CD4-positive, alpha-beta T cell treated with Interleukin-17A for 1 hour (primary cell): ENCODE results near the gene ARID3B.

Experiments
- DNase-seq: peaks from one replicate; pipeline ENCODE4 v3.0.0-alpha.2; 2020

Gene ARID3B

DNA sequence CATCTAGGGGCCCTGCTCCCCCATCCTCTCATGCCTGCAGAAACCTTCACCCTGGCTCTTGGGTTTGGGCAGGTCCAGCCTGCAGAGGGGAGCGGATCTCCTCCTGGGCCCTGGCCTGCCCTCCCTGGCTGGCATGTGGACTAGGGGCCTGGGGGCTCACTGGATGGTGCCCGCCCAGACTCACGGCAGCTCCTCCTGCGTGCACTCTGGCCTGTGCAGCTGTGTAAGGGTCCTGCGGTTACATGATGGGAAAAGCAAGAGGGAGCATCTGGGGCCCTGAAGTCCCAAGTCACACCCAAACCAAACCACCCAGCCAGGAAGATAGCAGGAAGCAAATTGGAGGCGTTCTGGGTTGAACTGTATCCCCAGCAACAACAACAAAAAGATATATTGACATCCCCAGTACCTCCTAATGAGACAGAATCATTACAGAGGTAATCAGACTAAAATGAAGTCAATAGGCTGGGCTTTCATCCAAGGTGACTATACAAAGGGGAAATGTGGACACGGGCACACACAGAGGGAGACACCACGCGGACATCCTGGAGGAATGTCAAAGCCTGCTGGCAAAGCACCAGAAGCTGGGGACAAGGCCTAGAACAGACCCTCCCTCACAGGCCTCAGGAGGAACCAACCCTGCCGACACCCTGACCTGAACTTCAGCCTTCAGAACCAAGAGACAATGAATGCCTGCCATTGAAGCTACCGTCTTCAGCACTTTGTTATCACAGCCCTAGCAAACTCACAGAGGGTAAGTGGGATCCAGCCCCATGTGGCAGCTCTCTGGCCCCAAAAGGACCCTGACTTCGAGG is 64.2 kb downstream of the ARID3B start:
- DNase-seq: no peak

DNA sequence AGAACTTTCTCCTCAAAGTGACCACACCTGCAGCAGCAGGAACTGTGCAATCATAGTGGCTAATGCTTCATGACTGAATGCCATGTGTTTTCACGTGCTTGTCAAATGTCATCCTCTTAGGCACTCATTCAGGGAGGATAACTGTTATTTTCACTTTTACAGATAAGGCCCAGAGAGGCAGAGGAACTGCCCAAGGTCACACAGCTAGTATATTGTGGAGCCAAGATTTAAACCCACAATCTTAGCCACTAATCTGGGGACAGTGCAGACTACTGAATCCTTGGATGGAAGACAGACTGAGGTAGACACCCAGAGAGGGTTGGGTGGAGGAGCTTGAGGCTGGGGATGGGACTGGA is 64.8 kb downstream of the ARID3B start:
- DNase-seq: no peak

DNA sequence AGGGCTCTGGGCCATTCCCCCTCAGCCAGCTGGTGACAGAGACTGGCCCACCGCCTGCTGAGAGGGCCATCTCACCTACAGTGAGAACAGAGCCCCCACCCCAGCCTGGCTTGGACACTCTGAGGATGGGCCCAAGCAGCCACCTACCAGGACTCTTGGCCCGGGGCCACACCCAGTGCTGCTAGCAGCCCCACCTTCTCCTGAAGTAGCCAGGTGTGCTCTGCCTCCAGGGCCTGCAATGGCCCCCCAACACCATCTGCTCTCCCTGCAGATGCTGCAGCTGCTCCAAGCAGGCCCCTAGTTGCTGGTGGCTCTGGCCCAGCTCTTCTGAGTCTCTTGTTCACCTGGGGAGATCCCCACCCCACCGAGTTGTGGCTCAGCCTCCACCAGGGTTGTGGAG is 67.8 kb downstream of the ARID3B start:
- no peak for DNase-seq

DNA sequence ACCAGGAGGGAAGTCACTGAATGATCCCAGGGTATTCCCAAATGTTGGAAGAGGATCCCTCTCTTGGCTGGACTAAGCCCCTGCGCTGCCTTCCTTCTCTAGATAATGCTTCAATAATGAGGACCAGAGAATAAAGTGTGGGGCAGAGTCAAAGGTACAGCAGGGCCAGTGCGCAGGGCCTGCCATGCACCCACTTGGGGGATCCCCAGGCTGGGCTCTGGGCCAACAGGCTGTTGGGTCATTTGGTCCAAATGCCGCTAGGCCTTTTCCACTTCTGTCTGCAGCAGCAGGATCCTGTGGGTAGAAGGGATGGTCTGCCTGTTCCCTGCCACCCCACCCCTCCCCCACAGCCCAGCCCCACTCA is 68.9 kb downstream of the ARID3B start:
- DNase-seq: no peak

DNA sequence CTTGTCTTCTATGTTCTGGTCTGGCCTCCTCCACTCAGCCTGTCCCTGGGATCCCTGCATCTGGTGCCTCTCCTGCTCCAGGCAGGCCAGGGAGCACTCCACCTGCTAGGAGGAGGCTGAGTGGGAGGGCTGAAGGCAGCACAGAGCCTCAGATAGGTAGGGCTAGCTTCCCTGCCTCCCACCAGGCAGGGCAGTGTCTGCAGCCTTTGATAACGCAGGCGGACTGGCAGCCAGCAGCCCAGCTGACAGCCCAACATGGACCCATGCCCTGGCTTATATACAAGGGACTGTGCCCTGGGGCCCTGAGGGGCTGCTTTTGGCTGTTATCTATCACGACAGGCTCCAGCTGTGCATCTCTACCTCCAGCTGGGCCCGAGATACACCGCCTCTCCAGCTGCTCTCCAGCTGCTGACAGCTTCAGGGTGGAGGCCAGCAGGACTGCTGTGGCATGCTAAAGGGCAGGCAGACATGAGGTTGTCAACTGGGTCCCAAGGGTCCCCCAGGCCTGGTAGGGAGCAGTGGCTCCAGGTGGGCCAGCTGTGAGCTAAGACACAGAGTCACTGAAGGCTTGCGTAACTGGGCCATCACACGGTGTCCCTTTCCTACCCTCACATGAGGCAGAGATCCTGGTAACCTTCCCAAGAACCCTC is 69.4 kb downstream of the ARID3B start:
- DNase-seq: no peak

DNA sequence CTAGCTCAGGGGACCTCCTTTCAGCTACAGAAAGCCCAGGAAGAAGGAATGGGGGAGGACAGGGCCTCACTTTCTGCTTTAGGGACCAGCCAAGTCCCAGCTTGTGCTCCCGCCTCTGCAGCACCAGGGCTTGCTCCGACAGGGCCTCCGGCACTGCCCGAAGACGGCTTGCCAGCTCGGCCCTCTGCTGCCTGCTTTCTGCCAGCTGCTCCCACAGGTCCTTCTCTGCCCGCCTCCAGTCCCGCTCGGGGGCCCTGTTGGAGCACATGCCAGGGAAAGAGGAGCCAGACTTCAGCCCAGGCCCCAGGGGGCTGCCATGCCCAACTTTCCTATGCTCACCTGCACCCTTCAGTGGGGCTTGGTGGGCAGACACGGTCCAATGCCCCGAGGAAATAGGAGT is 70.3 kb downstream of the ARID3B start:
- DNase-seq: no peak

DNA sequence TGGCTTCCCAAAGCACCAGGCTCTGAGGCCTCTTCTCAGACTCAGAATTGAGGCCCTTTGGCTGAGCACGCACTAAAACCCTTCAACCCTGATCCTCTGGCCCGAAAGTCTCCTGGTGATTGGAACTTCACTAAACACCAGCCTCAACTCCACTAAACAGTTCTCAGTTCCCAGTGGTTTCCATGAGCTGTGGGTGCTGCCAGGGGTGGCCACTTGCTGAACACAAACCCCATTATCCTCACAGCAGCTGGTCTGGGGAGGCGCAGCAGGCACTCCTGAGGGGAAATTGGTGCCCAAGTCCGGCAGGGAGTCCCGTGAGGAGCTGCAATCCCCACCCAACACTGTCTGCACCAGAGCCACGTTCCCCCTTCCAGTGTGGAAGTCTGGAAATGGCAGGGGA is 70.8 kb downstream of the ARID3B start:
- no peak for DNase-seq

DNA sequence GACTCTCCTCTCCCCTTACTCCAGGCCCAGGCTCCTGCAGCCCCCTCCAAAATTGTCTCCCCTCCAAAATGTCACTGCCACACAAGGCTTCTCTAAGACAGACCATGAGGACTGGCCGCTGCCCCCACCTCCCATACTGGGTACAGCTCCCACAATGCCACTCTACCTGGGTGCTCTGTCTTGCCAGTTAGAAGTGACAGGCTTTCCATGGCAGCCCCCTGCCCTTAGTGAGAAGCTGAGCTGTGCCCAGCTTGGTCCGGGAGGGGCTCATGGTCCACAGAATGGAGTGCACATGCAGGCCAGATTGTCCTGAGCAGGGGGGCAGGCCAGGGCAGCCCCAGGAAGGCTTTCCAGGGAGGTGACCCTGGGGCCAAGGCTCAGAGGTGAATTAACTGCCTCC is 71.7 kb downstream of the ARID3B start:
- no peak for DNase-seq

DNA sequence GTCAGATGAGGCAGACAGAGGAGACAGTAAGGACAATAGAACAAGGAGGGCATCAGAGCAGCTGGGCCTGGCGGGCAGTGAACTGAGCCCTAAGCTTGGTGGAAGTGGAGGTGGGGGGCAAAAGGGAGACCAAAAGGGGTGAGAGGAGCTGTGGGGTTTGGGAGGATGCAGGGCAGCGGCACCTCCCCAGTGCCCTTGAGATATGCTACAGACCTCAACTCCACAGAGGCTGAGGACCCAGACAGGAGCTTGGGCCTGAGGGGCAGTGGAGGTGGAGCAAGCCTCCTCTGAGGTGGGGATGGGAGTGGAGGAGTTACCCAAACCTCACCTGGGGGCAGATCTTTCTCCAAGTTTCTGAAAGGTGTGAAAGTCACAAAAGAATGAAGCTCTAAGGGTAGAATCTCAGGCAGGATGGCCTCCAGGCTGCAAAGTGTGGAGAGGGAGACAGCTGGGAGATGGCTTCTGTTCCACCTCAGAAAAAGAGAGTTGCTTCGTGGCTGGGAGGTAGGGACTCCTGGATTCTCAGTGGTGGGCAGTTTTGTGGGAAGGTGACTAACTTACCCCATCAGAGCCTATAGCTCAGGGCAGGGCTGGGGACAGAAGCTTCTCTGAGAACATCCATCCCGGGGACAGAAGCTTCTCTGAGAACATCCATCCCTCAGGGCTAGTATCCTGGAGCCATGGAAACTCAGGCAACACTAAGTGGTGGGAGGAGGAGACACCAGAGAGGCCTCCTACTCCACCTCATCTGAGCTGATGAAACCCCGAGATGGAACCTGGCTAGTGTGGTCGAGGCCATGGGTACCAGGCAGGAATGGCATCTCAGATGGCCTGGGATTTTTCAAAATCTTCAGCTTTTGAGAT is 72.3 kb downstream of the ARID3B start:
- DNase-seq: no peak

DNA sequence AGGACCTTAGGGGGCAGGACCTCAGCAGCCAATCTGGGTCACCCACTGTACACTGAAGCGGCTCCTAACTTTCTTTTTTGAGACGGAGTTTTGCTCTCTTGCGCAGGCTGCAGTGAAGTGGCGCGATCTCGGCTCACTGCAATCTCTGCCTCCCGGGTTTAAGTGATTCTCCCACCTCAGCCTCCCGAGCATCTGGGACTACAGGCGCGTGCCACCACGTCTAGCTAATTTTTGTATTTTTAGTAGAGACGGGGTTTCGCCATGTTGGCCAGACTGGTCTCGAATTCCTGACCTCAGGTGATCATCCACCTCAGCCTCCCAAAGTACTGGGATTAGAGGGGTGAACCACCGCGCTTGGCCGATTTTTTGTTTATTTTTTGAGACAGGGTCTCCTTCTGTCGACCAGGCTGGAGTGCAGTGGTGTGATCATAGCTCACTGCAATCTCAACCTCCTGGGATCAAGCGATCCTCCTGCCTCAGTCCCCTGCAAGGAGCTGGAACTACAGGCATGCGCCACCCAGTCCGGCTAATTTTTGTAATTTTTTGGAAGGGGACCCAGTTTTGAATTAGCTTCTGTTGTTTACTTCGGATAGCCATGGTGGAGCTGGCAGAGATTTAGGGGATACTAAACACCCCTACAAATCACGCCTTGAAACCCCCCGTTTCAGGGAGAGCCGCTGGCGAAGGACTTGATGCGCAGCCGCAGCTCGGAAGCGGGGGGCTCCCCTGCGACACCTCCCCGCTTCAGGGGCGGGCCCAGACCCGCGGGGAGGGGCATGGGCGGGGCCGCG is 73.1 kb downstream of the ARID3B start:
- DNase-seq: no peak

DNA sequence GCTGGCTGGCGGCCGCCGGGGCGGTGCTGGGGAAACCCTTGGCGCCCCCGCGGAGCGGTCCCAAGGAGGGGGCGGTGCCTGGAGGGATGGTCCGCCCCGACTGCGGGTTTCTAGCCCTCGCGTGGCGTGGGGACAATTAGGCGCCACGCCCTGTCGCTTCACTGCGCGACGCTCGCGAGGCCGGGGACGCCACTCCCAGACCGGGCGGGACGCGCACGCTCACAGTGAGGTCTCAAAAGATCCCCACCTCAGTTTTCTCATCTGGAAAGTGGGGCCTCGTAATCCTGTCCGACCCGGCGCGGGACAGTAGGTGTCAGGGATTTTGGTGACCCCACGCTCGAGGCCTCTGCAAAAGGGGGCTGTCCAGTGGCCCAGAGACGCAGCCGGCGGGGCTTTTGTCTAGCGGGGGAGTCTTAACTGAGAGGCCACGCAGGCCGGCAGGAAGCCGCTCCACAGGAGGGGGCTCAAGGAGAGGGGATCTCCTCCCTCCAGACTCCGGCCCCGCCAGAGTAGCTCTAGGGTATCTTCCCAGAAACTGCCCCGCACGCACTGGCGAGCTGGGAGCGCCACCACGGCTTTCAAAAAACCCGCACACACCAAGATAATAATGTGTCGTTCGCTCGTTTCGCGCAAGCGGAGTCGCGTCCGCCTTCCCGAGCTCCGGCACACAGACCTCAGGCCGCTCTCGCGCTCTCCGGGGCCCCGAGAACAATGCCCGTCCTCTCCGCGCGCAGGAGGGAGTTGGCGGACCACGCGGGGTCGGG is 73.9 kb downstream of the ARID3B start:
- DNase-seq: peak; percentile 96

DNA sequence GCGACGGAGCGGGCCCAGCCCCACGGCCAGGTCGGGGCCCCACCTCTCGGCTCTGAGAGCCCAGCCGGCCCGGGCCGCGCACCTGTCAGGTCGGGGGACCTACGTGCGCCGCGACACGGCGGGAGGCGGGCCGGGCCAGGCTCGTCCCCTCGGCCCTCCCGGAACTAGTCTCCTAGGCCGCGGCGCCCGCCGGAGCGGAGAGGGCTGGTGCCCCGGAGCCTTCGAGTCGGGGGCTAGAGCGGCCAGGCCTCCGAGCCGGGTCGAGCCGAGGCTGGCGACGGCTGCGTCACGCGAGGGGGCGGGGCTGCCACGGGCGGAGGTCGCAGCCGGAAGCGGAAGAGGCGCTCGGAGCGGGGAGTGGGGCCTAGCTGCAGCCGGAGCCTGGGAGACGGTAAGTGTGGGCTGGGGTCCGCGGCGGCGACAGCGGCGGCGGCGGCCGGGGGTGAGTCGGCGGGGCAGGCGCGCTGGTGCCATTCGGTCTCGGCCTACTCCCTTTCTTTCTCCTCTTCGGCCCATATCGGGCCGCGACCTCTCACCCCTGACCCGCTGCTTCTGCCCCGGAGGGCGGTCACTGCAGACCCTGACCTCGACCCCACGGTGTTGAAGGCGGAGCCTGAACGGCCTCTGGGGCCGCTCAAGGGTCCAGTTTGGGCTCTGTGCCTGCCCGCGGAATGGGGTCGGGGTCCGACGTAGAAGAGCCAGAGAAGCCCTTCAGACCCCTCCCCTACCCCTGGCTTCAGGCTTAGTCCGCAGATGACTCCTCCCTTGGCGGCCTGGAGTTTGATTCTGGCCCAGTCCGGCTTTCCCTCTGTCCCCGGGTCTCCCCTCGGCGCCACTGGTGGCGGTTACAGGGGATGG is 74.7 kb downstream of the ARID3B start, which contains the start of gene CLK3:
Gene CLK3, plus strand, starts transcription at position 329 of the 858 bp plus-strand sequence. CDS start 3,361 bp downstream, outside the sequence.
- peak; percentile 95 for DNase-seq

DNA sequence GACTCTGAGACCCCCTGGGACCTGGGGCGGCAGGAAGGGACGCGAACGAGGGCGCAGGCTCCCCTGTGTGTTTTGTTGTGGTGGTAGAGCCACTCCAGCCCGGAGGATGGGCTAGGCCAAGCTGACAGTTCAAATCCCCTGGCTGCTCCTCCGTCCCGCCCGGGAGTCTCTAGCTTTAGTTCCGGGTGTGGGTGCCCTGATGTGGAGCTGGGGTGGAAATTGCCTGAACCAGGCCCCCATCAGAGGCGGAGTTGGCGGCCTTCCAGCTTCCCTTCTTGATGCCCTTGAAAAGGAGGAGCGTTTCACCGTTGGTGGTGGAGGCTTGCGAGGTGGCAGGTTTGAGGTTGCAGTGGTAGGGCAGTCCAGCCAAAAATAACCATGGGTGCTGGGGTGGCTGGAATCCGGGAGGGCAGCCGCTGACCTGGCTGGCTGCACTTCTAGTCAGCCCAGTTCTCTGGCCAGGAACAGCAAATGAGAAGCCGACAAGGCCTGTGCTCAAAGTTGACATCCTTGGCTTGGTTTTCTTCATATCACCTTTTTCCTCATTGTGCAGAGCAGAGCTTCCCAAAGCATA is 75.4 kb downstream of the ARID3B start:
- peak; percentile 77 for DNase-seq

DNA sequence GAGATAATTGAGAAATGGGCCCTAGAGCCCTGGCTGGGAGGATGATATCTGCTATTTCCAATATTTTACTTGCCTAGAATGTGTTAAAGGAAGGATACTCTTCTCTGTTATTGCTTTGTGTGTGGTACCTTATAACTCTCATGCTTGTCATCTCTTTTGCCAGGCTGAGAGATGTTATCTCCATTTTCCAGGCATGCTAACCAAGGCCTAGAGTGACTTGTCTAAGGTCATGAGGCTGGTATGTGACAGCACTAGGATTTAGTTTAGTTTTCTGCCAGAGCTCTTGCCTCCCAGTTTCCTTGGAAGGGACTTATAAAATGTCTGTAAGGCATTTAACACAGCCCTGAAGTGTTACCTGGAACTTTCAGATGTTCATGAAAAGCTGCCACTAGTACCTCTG is 76.0 kb downstream of the ARID3B start:
- no peak for DNase-seq

DNA sequence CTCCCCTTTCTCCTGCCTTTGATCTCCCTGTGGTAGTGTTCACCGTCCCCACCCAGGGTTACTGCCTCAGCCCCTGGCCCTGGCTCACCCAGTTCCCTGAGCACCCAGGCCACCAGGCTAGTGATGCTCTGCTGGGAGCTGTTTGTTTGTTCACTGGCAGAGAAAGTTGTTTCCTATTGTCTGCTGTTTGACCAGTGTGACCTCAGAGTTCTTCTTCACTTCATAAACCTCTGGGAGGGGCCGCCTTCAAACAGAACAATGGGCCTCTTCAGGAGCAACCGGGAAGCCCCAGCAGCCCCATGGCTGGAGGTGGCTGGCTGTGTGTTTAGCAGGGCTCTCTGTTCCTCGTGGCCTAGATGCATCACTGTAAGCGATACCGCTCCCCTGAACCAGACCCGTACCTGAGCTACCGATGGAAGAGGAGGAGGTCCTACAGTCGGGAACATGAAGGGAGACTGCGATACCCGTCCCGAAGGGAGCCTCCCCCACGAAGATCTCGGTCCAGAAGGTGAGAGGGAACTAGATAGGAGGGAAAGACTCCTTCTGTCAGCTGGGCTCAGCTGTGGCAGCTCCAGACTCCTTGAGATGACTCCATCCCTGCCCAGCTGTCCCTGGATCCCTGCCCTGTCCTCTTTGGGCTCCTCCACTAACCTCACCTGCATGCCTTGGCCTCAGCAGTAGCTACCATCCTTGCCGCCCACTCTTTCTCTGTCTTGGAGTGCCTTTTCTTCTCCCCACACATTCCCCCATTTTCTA is 78.0 kb downstream of the ARID3B start:
- DNase-seq: no peak

DNA sequence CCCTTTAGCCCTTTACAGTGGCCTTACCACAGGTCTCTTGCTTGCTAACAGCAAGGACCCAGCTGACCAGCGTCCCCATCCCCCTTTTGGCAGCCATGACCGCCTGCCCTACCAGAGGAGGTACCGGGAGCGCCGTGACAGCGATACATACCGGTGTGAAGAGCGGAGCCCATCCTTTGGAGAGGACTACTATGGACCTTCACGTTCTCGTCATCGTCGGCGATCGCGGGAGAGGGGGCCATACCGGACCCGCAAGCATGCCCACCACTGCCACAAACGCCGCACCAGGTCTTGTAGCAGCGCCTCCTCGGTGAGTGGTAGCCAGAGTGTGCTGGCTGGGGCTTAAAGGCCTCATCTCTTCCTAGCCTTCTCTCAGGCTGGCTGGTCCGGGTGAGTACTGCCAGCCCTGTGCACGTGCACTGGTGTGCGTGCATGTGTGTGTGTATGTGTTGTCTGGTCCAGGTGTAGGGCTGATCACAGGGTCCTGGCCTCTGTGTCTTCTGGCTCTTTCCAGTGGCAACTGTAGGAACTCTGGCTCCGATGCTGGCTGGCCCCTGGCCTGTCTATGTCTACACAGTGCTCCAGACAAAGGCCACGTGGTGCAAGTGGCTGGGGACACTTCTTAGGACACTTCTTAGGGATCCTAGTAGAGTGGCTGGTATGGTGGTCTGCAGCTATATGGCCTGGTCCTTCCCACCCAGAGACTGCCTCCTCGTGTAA is 79.1 kb downstream of the ARID3B start:
- DNase-seq: no peak

DNA sequence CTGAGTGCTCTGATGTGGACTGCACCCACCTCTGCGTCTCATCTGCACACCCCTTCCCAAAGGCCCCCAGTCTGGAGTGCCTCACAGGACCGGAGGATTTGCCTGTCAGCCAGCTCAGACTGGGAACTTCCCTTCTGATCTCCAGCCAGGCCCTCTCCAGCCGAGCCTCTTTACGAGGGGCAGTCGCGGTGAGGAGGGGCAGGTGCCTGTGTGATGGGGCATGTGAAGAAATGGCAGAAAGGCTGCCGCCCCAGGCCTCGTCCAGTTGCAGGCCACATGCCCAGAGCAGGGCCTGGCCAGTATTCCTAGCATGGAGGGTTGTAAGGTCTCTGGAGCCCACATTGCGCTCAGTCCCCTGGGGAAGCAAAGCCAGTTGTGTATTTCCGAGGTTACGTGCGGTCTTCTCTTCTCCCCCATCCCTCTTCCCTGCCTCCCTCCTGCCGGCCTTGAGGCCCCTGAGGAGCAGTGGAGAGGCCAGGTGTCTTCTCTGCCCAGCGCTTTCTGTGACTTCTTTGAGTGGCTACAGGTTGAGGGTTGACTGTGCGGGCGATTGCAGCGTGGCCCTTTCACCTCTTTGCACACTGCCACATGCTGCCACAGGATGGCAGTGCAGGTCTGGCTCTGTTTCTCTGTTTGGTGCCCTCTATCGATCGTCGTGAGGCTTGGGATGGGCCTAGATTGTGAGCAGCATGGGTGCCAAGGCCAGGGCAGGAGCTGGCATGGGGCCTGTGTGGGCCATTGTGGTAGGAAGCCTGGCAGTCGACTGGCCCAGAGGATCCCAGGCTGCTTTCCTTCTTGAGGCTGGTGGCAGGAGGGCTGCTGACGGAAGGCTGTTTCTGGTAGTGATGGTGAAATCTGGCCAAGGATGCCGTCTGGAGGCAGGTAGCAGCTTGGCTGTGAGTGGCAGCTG is 79.9 kb downstream of the ARID3B start:
- peak; percentile 84 for DNase-seq

DNA sequence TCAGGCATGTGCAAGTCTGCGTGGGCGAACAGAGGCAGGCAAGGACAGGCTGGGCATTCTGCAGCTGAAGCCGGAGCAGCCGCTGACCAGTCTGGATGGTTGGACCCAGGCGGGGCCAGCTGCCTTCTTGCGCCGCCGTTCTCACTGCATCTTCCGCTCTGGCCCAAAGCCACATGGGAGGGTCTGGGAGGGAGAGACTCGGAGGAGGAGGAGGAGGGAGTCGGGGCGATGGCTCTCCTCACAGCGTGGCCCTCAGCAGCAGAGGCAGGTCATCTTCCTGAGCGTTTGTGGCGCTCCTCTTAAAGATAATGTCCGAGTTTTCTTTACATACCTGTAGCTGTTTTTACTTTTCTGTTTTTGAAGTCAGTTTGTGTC is 80.5 kb downstream of the ARID3B start:
- no peak for DNase-seq
